Ovary (tissue), 3 donors: ENCODE measurements around the gene NR1H2.

ENCODE experiments used
- EP300 ChIP-seq: sonication (generic); formaldehyde crosslinking; IDR thresholded peaks from one replicate; pipeline ENCODE4 v1.6.1; 2017; ENCODE audit warnings: antibody characterized with exemption
- TF ChIP-seq, protein P1 (sequence below), 3 donors: fragments of 450-650 bp in 2 of 3; fragments of 200-600 bp in 1 of 3; IDR thresholded peaks; one replicate each; pipeline versions ENCODE4 v1.5.1 to v1.8.0; 2016 to 2022; ENCODE audit warnings: antibody characterized with exemption in 3 of 3, mild to moderate bottlenecking in 1 of 3
- donor health status: DM: no; HTN: no; CAD: no.

DNA sequence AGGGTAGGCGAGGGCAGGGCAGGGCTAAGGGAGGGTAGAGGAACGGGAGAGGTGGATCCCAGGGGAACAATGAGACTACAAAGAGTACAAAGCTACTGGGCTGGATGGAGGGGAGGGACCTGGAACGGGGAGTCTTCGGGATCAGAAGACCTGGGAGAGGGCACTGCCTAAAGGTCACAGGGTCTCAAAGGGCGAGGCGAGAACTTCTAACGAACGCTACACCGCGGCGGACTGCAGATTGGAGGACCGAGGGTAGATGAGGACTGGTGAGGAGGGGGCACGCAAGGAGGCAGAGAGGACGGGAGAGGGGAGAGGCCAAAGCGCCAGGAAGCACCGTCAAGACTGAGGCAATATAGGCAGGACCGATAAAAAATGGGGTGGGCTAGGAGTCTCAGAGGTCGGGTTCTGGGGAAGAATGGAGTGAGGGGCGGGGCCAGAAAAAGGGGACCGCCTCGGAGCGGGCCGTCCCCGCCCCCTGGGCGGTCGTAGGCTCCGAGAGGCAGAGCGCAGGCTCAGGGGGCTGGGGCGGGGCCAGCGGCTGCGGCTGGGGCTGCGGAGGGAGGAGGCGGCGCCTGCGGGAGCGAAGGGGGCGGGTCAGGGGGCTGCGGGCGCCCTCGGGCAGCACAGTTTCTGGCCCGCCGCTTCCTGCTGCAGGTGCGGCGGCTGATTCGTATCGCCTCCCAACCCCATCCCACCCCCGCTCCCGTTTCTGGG lies 45.7 kb upstream of the NR1H2 start:
- TF ChIP-seq, protein P1, sequence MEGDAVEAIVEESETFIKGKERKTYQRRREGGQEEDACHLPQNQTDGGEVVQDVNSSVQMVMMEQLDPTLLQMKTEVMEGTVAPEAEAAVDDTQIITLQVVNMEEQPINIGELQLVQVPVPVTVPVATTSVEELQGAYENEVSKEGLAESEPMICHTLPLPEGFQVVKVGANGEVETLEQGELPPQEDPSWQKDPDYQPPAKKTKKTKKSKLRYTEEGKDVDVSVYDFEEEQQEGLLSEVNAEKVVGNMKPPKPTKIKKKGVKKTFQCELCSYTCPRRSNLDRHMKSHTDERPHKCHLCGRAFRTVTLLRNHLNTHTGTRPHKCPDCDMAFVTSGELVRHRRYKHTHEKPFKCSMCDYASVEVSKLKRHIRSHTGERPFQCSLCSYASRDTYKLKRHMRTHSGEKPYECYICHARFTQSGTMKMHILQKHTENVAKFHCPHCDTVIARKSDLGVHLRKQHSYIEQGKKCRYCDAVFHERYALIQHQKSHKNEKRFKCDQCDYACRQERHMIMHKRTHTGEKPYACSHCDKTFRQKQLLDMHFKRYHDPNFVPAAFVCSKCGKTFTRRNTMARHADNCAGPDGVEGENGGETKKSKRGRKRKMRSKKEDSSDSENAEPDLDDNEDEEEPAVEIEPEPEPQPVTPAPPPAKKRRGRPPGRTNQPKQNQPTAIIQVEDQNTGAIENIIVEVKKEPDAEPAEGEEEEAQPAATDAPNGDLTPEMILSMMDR (IDR thresholded peaks at IDR 0.05) = no peak
- TF ChIP-seq EP300 = no peak
